Omental fat pad (tissue), 4 donors: ENCODE results near the gene SRGAP2B. TPM values are rescaled to one million over a fixed set of nuclear protein-coding genes. Genes with fewer than 3 reads are reported as not detected.
A peak's percentile ranks its signal among the peaks of the same experiment; 100 is the strongest.
"Not testable (repeated sequence)": the region's sequence is repeated elsewhere in the genome, so short reads cannot be mapped to it uniquely, and the experiment has no call there.

Experiments
- ATAC-seq: fragments of 150-250 bp; one replicate; pipeline ENCODE4 v1.9.1; 2016; ENCODE audit warnings: mild to moderate bottlenecking, moderate library complexity; ENCODE audit not compliant: low FRiP score
- DNase-seq: peaks from one replicate; pipeline ENCODE4 v3.0.0-alpha.2; 2019; ENCODE audit warnings: low spot score
- total RNA-seq, 4 donors: library from RNA; depleted of rRNA; stranded (reverse); fragments of >200 nt; gene quantifications; one replicate each; pipeline ENCODE4 v1.1.0, GENCODE V29; 2016

SRGAP2B gene
- total RNA-seq, result 10 to 100 TPM; 11.2 to 58.5 (median 19.2) TPM

GRCh38 chr1:145095284-145096057 lies at the start of gene SRGAP2B, which contains the start of gene FAM72D:
Gene SRGAP2B, minus strand, starts transcription at chr1:145095328. Its CDS starts 2,427 bp downstream, at chr1:145092901.
Gene FAM72D, plus strand, starts transcription at chr1:145095974. Its CDS starts 874 bp downstream, at chr1:145096848.
- DNase-seq, result not testable (repeated sequence)

GRCh38 chr1:145144264-145144913 lies 49.3 kb upstream of the SRGAP2B start:
- ATAC-seq, DNase-seq: not testable (repeated sequence)

More at GRCh38 chr1:145095284-145096057, at the start of gene SRGAP2B, which contains the start of gene FAM72D:
- ATAC-seq, result peak; percentile 90

GRCh38 chr1:145140549-145140948 lies 45.4 kb upstream of the SRGAP2B start:
- DNase-seq, ATAC-seq: not testable (repeated sequence)

- not testable (repeated sequence) for DNase-seq, ATAC-seq
These were observed 39.3 kb upstream of the SRGAP2B start for GRCh38 chr1:145134476-145134875.

GRCh38 chr1:145128697-145129469 lies 33.8 kb upstream of the SRGAP2B start:
- not testable (repeated sequence) for DNase-seq
- ATAC-seq, result peak; percentile 52

- DNase-seq, ATAC-seq: not testable (repeated sequence)
These were observed 32.0 kb upstream of the SRGAP2B start for GRCh38 chr1:145127144-145127543.

GRCh38 chr1:145125112-145125511 lies 30.0 kb upstream of the SRGAP2B start:
- DNase-seq, ATAC-seq: not testable (repeated sequence)

GRCh38 chr1:145123992-145124641 lies 29.0 kb upstream of the SRGAP2B start:
- DNase-seq, ATAC-seq: not testable (repeated sequence)

GRCh38 chr1:145123062-145123395 lies 27.9 kb upstream of the SRGAP2B start:
- not testable (repeated sequence) for ATAC-seq

GRCh38 chr1:145122344-145123061 lies 27.4 kb upstream of the SRGAP2B start:
- ATAC-seq, result peak; percentile 93
- DNase-seq, result not testable (repeated sequence)

More at GRCh38 chr1:145123062-145123395, 27.9 kb upstream of the SRGAP2B start:
- DNase-seq, result not testable (repeated sequence)

- ATAC-seq, DNase-seq: not testable (repeated sequence)
These were observed 24.7 kb upstream of the SRGAP2B start for GRCh38 chr1:145119842-145120241.

GRCh38 chr1:145115587-145116493 lies 20.7 kb upstream of the SRGAP2B start:
- not testable (repeated sequence) for ATAC-seq, DNase-seq

GRCh38 chr1:145114560-145115057 lies 19.5 kb upstream of the SRGAP2B start:
- ATAC-seq, result peak; percentile 48
- not testable (repeated sequence) for DNase-seq

GRCh38 chr1:145112703-145113102 lies 17.6 kb upstream of the SRGAP2B start:
- DNase-seq, ATAC-seq: not testable (repeated sequence)

- DNase-seq, result not testable (repeated sequence)
- peak; percentile 79 for ATAC-seq
These were observed 16.5 kb upstream of the SRGAP2B start for GRCh38 chr1:145111674-145112073.

GRCh38 chr1:145103294-145103693 lies 8.2 kb upstream of the SRGAP2B start:
- not testable (repeated sequence) for ATAC-seq, DNase-seq

GRCh38 chr1:145101725-145102124 lies 6.6 kb upstream of the SRGAP2B start:
- ATAC-seq, DNase-seq: not testable (repeated sequence)
